Posterior cingulate gyrus (tissue), 11 donors: ENCODE measurements around the gene OLFML1.
"Not testable (repeated sequence)": the region's sequence is repeated elsewhere in the genome, so short reads cannot be mapped to it uniquely, and the experiment has no call there.

ENCODE experiments used
- DNase-seq, 10 donors: peaks; one replicate each; pipeline versions ENCODE4 v3.0.0 to v3.0.0-alpha.2; 2020 to 2021; ENCODE audit warnings: mixed read lengths in 3 of 10
- intact Hi-C: fragments of 100-400 bp; cut with DNase I; formaldehyde crosslinking; loops from one replicate; pipeline ENCODE4 v1.15.1; 2023

The OLFML1 gene

DNA sequence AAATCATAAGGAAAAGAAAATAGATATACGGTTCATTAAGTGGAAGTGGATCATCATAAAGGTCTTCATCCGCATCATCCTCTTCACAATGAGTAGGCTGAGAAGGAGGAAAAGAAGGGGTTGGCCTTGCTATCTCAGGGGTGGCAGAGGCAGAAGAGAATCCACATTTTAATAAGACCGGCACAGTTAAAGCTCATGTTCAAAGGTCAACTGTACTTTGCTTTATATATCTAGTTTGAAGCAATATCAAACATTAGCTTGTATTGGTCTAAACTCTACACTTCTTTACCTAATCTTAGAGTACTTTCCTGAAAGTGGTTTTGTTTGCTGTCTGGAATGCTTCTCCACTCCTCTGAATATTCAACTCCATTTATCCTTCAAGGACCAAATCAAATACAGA, 22.8 kb downstream of the OLFML1 start:
- intact Hi-C loops, result no loop called here
- no peak for DNase-seq

DNA sequence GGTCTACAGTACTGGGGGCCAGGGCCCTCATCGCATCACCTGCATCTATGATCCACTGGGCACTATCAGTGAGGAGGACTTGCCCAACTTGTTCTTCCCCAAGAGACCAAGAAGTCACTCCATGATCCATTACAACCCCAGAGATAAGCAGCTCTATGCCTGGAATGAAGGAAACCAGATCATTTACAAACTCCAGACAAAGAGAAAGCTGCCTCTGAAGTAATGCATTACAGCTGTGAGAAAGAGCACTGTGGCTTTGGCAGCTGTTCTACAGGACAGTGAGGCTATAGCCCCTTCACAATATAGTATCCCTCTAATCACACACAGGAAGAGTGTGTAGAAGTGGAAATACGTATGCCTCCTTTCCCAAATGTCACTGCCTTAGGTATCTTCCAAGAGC, 24.7 kb downstream of the OLFML1 start:
- intact Hi-C loops, result loop anchor here (5.0 kb wide), 2 partner anchors 157 to 182 kb away; no protein-coding TSS in a partner anchor
- DNase-seq, result no peak

DNA sequence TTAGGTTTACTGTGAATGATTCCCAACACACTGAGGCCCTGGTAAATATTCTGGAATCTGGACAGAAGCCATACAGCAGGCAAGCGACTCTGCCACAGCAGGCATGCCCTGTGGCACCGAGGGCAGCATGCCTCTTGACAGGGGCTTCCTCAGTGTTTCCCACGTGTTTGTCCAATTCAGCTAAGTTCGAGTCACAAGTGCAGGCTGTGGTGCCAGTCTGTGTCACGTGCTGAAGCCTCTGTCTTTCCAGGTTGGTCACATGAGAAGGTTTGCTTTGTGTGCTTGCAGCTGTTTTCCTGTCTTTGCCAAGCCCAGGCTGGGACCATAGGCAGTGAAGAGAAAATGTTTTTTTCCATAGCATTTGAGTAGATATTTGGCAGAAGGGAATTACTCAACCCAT, 26.1 kb downstream of the OLFML1 start:
- intact Hi-C loops, result loop anchor here (5.0 kb wide), 2 partner anchors 156 to 181 kb away; no protein-coding TSS in a partner anchor
- peak; percentile 43 to 93 (median 68) for DNase-seq

DNA sequence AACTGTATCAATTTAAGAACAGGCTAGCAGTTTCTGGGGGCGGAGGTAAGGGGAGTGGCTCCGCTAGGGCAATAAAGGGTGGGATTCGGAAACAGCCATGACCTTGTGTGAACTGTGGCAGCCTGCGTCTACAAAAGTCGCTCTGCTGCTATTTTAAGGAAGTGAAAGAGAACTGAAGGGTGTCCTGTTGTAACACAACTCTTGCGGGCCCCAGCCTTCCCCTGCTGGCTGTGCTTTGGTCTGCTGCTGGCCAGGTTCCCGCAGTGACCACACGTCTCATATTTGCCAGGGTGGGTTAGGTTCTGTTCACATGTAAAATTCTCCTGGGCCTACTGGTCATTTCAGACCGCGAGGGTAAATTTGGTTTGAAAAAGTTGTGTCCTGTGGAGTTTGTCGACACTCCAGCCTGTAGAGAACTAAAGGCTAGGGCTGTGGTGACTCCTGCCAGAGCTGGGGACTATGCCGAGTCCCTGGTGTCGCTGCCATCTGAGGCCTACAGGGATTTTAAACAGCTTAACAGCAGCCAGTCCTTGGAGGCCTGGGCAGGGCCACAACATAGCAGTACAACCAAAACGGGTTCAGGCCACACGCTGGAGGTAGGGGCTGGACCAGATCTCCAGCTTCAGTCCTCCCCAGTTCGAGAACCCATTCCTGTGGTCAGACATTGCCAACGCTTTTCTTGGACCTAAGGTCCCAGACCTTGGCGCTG, 27.4 kb downstream of the OLFML1 start:
- peak in 7 of 10 donors; percentile 22 to 89 (median 44) for DNase-seq
- intact Hi-C loops, result loop anchor here (1.0 to 5.0 kb wide), 3 partner anchors 65 to 180 kb away; no protein-coding TSS in a partner anchor

DNA sequence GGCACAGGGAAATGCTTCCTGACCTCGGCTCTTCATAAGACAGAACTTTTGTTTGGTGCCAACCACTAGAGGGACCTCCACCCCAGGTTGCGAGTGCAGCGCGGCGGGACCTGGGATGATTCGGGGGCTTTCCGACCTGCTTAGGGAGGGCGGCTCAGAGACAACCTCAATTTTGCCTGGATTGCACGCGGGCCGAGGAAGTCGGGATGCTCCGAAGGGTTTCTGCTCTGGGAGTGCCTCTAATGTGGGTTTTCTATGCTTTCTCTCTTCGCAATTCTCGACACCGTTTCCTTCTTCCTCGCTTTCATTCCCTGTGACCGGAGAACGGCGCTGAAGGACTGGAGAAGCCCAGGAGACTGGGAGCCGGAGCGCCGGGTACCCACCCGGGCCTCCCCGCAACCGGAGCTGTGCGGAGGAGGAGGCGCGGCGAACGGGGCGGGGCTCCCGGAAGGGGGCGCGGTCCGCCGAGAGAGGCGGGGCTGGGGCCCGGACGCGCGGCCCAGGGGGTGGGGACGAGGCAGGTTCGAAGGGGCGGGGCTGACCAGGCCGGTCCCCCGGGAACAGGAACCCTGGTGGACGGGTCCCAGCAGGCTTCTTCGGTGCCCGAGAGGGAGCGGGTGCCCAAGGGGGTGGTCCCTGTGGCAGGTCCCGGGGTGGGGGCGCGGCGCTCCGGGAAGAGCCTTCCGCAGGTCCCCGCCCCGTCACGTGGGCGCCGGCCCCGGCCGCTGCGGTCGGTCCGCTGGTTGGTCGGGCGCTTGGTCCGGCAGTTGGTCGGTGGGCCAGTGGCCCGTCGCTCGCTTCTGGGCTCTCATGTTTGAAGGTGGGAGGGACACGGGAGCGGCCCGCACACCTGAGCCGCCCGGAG, 28.2 kb downstream of the OLFML1 start, which contains the start of gene PPFIBP2:
PPFIBP2 (plus strand) TSS at position 766 of the 865 bp plus-strand sequence. CDS start 35,477 bp downstream, outside the sequence.
- intact Hi-C loops, result loop anchor here (1.0 to 5.0 kb wide), 3 partner anchors 64 to 179 kb away; no protein-coding TSS in a partner anchor
- peak; percentile 67 to 97 (median 82) for DNase-seq

DNA sequence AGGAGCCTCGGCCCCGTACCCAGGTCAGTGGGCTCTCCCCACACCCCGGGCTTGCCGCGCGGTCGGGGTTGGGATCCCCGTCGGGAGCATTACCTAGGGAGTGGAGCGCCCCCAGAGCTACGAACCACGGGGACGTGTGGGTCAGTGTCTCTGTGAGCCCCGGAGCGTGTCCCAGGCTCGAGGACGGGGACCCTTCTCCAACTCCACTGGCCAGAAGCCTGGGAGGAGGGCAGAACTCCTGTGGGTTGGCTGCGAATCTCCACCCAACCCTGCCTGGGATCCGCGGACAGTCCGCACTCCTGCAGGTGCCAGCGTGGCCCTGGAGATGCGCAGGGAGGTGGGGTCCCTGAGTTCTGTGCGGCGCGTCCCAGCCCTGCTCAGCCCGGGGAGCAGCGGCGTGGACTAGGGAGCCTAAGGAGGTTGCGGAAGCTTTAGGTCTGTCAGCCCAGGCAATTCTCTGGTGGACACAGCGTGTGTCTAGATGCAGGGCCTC, 28.8 kb downstream of the OLFML1 start:
- DNase-seq, result peak in 6 of 10 donors; percentile 19 to 87 (median 60)
- intact Hi-C loops, result loop anchor here (5.0 kb wide), 2 partner anchors 153 to 178 kb away; no protein-coding TSS in a partner anchor

DNA sequence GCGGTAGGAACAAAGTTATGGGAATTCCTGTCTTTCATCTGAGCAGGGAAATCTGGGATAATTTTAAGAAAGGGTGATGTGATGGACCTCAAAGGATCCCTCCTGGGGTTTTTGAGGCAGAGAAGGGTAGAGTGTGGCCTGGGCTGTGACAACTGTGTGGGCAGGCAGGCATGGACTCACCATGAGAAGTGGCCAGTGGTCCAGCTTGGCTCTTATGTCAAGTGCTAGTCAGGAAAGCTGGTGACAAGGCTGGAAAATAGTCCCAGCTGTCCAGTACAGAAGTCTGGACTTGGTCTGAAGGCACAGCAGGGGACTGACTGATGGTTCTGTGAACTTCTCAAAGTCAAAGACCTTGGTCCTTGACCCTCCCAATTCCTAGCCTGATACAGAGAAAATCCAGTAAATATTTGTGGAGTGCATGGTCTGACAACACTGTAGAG, 30.2 kb downstream of the OLFML1 start:
- DNase-seq, result no peak
- intact Hi-C loops, result no loop called here

DNA sequence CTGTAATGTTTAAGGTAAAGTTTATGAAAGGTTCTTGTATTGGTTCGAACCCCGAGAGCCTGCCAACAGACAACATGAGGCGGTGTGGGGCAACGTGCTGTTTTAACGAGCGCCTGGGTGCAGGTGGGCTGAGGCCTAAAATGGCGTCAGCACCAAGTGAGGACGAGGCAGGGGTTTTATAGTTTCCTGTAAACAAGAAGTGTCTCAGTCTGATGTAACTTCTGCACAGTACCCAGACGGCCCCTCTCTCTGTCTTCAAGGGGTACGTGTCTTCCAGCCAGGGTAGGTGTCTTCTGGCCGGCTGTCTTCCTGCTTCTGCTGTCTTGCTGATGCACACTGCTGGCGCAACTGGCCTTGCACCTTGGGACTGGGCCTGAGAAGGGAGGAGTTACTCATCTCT, 31.2 kb downstream of the OLFML1 start:
- DNase-seq, result no peak
- intact Hi-C loops, result no loop called here

DNA sequence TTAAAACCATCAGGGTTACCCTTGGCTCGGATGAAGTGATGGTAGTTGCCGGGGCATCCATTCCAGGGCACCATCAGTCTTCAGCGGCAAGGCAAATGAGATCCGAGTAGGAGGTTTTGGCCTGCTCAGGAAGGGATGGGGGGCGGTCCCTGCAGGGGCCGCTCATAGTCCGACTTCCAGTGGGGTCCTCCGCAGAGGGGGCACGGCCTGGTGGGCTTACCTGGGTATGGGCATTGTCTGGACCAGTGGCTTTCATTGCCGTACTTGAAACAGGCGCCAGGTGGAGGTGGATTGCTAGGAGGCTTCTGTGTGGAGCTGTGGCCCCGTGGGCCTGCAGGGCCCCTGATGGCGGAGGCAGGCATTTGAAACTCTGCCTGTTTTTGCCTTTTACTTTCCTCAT, 32.4 kb downstream of the OLFML1 start:
- intact Hi-C loops, DNase-seq: not testable (repeated sequence)

DNA sequence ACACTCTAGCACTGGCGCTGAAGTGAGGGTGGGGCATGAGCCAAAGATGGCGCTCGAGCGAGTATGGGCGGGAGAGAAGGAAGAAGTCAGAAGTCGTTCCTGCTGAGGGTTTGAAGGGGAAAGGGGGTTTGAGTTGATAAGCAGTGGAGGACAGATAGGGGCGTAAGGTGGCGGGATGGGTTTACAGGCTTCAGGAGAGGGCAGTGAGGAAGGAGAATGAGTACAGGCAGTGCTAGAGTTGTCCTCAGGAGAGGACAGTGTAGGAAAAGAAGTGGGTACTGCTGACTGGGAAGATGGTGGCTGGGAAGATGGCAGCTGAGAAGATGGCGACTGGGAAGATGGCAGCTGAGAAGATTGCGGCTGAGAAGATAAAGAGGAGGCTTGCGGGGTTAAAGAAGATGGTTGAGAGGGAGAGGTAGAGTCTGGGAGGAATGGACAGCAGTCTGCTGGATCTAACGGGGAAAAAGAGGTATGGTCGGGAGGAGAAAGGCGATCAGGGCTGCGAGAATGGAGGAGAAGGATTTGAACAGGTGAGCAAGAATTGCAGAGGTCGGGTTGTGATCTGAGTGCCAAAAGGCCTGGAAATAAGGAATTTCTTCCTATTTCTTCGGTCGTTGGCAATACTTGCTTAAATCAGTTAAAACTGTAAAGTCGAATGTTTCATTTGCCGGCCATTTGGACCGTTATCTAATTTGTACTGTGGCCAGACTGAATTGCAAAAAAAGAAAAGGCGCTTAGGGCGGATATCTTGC, 33.7 kb downstream of the OLFML1 start:
- DNase-seq, result no peak
- intact Hi-C loops, result no loop called here

DNA sequence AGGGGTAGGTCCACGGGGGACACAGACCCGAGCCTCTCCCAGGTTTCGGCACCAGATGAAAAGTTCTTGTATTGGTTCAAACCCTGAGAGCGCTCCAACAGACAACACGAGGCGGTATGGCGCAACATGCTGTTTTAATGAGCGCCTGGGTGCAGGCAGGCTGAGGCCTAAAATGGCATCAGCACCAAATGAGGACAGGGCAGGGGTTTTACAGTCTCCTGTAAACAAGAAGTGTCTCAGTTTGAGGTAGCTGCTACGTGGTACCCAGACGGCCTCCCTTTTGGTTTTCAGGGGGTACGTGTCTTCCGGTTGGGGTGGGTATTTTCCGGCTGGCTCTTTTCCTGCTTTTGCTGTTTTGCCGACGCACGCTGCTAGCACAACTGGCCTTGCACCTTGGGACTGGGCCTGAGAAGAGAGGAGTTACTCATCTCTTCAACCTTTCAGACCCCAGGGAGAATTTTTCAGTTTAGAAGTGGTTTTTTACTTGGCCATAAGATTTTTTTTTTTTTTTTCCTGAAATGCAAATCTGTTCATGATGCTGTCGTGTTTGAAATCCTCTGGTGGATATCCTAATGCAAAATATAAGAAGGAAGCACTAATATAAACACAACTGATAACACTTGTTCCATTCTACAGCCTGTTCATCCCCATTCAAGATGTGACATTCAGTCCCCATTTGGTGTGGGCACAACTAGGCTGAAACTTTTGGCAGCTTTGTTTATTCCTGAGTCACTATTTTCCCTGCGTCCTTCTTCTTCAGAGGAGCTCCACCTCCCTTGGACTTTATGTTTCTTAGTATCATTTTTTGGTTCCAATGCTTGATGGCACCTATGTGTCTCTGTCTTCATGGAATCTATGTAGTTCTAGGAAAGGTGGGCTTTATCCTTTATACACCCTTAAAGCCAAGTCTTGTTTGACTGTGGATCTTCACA, 35.0 kb downstream of the OLFML1 start:
- no peak for DNase-seq
- intact Hi-C loops, result no loop called here

DNA sequence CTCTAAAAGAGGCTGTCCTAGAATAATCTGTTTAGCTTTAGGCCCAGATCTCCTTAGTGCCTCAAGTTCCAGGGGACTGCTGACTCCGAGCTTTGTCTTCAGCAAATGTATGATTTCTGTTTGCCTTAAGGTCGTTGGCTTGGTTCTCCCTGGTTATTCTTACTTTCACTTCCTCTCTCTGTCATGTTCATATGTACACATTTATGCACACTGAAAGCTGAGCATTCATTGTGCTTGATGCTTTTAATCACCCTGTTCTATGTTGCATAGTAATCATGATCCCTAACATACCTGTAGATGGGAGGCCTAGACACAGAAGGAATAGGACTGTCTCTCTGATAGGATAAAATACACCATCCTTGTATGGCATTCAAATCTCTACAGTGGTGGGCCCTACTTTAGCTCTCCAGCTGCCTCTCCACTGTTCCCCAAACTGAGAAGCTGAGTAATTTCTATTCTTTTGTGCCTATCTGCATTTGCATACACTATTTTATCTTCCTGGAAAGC, 35.7 kb downstream of the OLFML1 start:
- no peak for DNase-seq
- intact Hi-C loops, result no loop called here

DNA sequence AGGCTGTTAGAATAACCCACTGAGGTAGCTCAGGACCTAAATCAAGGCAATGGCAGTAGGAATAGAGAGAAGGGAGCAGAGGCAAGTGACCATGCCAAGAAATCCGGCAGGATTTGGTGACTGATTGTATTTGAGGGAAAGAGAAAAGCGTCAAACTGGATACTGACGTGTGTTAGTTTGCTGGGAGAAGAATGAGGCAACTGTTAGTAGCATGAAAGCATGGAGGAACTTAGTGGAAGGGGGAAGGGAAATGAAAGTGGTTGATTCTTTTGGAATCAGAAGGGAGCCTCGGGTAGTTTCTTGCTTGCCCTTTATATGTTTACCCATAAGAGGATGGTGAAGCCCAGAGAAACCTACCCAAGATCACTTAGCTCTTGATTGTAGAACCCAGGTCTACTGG, 36.8 kb downstream of the OLFML1 start:
- intact Hi-C loops, result no loop called here
- DNase-seq, result no peak

DNA sequence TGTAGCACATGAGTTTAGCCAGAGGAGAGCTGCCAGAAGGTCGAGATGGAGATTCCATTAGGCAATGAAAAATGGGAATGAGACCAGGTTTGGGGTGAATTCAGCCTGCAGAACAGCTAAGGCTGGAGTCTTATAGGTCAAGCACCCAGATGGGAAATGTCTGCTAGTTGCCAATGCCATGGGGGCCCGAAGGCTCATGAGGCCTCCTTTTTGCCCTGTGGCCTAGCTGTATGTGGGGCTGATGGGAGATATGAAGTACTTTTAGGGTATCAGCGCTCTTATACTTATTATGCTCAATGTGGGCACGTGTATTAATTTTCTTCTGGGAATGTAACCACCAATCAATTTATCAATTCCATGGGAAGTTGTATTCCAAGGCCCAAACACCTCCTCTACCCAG, 37.2 kb downstream of the OLFML1 start:
- intact Hi-C loops, result no loop called here
- no peak for DNase-seq

DNA sequence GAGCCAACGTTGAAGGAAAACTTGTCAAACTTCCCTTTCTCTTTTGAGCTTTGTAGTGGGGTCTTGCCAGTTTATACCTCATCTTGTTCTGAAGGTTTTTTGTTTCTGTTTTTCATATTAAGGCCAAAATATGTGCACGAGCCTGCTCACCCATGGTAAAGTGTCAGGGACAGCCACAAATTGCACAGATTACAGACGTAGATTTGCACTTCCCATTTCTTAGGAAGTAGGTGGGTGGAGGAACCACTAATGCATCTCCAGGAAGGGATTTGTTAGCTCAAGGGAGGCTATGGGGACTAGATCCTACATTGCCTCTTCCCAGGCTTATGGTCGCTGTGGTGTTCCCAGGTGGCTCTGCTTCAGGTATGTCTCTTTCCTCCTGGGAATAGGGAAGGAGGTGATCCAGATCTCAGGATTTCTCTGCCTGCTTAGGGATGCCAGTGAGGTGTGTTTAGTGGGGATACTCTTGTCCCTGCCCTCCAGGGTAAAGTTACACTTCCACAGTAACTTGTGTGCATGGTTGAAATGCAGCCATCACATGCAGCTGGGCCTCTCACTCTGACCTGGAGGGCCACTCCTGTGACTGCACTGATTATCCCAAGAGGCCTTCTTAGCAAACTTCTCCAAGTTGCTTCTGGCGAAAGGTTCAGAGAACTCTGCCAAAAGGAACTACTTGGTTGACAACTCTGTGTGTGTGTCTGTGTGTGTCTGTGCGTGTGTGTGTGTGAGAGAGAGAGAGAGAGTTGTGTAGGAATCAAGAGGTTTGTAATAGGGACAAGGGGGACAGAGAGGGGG, 38.3 kb downstream of the OLFML1 start:
- no peak for DNase-seq
- intact Hi-C loops, result no loop called here

DNA sequence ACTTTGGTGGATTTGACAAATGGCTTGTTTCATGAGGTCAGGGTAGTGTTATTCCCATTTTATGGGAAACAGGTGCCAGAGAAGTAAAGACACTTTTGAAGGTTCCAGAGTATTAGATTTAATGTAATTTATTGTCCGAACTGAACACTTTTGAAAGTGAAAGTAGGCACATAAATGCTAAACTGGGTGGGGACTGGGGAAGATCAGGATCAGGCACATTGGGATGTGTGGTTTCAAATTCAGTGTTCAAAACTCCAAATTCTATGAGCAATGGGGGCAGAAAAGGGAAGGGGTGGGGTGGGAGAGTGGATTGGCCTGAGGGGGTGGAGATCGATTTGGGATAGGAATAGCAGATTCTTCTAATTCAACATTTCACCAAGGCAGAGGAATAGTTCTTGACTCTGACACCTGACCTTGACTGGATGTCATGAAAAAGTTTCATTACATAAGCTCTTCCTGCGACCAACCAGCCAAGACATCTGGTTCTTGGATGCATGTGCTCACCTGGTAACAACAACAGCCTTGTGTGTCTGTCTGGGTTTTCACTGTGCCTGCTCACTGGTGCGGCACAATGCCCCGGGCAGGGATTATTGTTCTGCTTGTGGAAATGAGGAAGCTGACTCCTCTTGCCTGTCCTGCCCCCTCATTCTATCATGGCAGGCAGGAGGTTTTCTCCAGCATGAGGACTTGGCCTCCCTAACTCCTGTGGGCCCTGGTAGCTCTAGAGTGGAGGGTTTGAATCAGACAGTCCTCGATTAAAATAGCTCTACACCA, 39.3 kb downstream of the OLFML1 start:
- DNase-seq, result no peak
- intact Hi-C loops, result no loop called here

DNA sequence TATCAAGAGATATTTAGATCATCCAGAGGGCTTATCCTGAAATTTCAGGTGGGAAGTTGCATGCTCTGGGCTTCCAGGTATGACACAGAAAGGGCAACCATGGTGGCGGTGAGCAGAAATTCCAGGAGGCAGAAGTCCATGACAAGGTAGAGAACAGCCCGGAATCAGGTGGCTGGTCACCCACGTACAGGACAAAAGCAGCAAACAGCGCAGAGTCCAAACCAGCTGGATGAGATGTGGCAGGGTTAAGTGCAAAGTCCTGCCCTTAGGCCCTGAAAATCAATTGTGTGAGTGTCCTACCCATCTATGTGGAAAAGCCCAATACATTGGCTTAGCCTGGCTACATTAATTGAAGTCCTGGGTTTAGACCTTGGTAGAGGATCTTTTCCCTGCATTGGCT, 40.1 kb downstream of the OLFML1 start:
- intact Hi-C loops, result no loop called here
- DNase-seq, result no peak
